Kidney epithelial cell (primary cell): ENCODE results near the gene MYLK. TPM values are rescaled to one million over a fixed set of nuclear protein-coding genes. Genes with fewer than 3 reads are reported as not detected.
"Not testable (repeated sequence)": the region's sequence is repeated elsewhere in the genome, so short reads cannot be mapped to it uniquely, and the experiment has no call there.

ENCODE experiments used
- DNase-seq: peaks from one replicate; pipeline ENCODE4 v3.0.0-alpha.2; 2010; ENCODE audit warnings: low read depth
- H3K27me3 ChIP-seq: 2 replicates; pipeline ENCODE4 v1.6.0; 2011; ENCODE audit warnings: low read length; ENCODE audit not compliant: control insufficient read depth, insufficient read depth
- H3K36me3 ChIP-seq: 2 replicates; pipeline ENCODE4 v1.5.1; 2011; ENCODE audit warnings: low read length; ENCODE audit not compliant: control insufficient read depth, insufficient read depth
- H3K4me3 ChIP-seq: 2 replicates; pipeline ENCODE4 v1.5.1; 2011; ENCODE audit warnings: low read depth, mild to moderate bottlenecking, control low read depth, low read length
- CTCF ChIP-seq: IDR thresholded peaks from 2 replicates; pipeline ENCODE4 v1.5.1; 2011; ENCODE audit warnings: mild to moderate bottlenecking, moderate library complexity, low read length, control low read depth, inconsistent platforms; ENCODE audit not compliant: insufficient read depth, poor library complexity, severe bottlenecking
- total RNA-seq: library from RNA; depleted of rRNA; stranded (reverse); fragments of >200 nt; gene quantifications from 2 replicates; pipeline ENCODE4 v1.2.3, GENCODE V29; 2015

The MYLK gene
- total RNA-seq, 1 donor from 2014 or later: 49.7 TPM

- H3K4me3 ChIP-seq: no peak overlapping the region
- peaks cover 5% of the 10 kb centered on the region for H3K36me3 ChIP-seq
- no peak for DNase-seq
- no peaks in the 10 kb centered on the region for H3K27me3 ChIP-seq
- no peak for TF ChIP-seq CTCF
Measured at GRCh38 chr3:123702720-123703119, 181.4 kb downstream of the MYLK start.

GRCh38 chr3:123702057-123702456 lies 182.1 kb downstream of the MYLK start:
- DNase-seq, H3K4me3 ChIP-seq, H3K36me3 ChIP-seq, H3K27me3 ChIP-seq: not testable (repeated sequence)
- TF ChIP-seq CTCF: peak; percentile 52

GRCh38 chr3:123700791-123701722 lies 183.1 kb downstream of the MYLK start:
- H3K4me3 ChIP-seq: no peak overlapping the region

GRCh38 chr3:123698813-123699212 lies 185.3 kb downstream of the MYLK start:
- Histone ChIP-seq H3K4me3 (no peak overlapping the region), H3K36me3 (peaks cover 7% of the 10 kb centered on the region), H3K27me3 (no peaks in the 10 kb centered on the region)
- DNase-seq: no peak
- no peak for TF ChIP-seq CTCF

More at GRCh38 chr3:123700791-123701722, 183.1 kb downstream of the MYLK start:
- Histone ChIP-seq H3K27me3 (no peaks in the 10 kb centered on the region), H3K36me3 (peaks cover 4% of the 10 kb centered on the region)
- DNase-seq: no peak
- TF ChIP-seq CTCF: no peak

- no peak for TF ChIP-seq CTCF
- Histone ChIP-seq H3K4me3 (no peak overlapping the region), H3K36me3 (peaks cover 6% of the 10 kb centered on the region), H3K27me3 (no peaks in the 10 kb centered on the region)
- no peak for DNase-seq
Measured at GRCh38 chr3:123696808-123697207, 187.3 kb downstream of the MYLK start.
